DLD1 (cell line): ENCODE data around the gene QSOX2.

Experiments
- in situ Hi-C: cut with HindIII; loops from 2 replicates; pipeline ENCODE4 v1.10.0; 2017; ENCODE audit warnings: low sequenced_read_pairs

Gene QSOX2

DNA sequence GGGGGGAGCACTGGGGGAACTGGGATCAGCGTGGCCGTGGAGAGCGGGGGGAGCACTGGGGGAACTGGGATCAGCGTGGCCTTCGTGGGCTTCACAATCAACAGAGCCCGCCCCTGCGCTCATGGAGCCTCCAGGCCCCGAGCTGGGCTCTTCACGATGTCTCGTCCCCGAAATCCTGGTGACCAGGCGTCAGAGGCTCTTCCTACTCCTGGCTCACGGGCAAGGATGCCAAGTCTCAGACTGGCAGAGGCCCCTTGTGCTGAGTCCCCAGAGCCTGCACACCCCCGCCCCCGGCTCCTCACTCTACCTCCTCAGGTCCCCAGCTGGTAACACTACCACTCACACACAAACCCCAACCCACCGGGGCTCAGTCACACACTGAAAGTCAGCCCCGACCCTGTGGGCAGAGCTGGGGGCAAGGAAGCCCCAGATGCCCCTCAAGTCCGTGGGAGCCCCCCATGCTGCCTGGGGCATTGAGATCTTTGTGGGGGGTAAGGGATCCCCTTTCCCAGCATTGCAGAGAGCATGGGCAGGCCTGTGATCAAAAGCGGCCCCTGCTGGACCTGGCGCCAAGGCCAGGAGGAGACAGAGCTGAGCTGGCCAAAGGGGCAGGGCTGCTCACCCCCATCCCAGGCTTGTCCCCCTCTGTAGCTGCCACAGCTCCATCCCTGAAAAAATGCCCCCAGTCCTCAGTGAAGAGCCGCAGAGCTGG lies 67.4 kb downstream of the QSOX2 start:
- in situ Hi-C loops, result no loop called here

DNA sequence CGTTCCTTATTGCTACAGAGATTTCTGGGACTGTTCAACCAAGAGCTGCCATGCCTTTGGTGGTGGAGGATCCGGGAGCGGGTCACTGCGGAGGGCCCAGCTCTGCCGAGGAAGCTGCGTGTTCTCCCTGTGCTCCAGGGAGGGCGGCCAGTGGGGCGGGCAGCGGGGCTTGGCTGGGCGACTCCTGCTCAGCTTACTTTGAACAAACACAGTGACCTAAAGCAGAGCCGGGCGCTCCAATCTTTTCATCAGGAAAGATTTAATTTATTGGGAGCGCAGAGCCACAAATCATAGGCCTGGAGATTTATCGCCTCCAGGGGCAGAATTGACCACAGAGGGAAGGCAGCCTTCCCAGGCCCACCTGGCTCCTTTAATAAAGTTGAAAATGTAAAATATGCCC lies 68.4 kb downstream of the QSOX2 start:
- in situ Hi-C loops, result no loop called here

DNA sequence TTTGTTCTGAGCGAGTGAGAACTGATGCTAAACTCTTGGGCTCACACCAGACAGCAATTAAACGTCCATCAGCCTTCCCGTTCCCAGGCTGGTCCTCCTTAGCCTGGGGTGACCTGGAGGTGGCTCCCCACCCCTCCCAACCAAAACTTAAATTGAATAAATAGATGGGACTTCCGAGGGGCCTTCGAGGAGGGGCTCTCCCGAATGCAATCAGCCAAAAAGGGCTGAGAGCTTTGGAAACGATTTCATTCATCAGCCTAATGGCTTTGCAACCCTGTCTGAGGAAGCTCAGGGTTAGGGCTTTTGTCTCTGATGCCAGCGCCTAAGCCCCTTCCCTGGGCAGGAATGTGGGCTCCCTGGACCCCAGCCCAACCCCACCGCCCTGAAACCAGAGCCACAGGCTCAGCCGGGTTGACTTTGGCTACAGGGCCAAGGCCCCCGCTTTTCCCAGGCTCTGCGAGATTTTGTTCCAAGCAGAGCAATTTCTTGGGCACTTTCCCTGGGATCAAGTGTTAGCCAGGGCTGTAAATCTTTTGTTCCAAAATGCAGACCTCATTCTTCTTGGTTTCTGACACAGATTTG lies 69.9 kb downstream of the QSOX2 start:
- in situ Hi-C loops, result no loop called here

DNA sequence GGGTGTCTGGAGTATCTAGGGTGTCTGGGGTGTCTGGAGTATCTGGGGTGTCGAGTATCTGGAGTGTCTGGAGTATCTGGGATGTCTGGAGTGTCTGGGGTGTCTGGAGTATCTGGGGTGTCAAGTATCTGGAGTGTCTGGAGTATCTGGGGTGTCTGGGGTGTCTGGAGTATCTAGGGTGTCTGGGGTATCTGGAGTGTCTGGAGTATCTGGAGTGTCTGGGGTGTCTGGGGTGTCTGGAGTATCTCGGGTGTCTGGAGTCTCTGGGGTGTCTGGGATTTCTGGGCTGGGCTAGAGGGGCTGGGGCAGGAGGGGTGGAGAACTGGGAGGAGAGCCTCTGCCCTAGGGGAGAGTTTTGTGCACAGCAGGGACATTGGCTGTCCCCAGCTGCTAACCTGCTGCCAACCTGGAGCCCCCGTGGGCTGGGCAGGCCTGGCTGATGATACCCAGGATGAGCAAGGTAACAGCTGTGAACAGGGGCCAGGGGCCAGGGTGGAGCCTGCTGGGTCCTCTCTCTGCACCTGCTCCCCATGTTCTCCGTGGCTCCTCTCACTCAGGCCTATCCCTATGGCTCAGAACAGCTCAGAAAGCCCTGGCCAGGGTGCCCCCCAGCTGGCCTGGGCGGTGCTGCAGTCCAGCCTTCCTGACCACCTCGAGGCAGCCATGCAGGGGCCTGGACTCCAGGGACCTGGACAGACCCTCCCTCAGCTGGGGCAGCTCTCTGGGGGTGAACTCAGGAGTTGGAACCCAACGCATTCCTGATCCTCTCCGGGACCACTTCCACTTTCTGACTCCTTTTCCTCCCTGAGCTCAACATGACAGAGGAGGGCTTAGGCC lies 70.6 kb downstream of the QSOX2 start:
- in situ Hi-C loops, result no loop called here

DNA sequence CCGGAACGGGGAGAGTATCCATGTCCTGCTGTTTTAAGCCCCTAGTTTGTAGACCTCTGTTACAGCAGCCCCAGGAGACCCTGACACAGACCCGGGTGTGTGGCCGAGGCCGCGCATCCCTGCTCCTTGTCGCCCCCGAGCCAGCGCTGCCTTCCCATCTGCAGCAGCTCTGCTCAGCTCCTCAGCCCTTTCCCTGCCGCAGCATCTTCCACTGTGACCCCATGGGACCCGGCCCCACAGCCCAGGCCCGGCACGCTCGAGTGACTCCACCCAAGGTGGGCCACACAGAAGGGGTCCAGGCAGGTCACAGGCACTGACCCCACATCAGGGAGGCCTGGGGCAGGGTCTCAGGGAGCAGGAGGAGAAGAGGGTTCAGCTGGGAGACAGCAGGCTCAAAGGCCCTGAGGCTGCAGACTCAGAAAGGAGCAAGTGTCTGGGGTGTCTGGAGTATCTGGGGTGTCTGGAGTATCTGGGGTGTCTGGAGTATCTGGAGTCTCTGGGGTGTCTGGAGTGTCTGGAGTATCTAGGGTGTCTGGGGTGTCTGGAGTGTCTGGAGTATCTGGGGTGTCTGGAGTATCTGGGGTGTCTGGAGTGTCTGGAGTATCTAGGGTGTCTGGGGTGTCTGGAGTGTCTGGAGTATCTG lies 71.8 kb downstream of the QSOX2 start:
- in situ Hi-C loops, result no loop called here

DNA sequence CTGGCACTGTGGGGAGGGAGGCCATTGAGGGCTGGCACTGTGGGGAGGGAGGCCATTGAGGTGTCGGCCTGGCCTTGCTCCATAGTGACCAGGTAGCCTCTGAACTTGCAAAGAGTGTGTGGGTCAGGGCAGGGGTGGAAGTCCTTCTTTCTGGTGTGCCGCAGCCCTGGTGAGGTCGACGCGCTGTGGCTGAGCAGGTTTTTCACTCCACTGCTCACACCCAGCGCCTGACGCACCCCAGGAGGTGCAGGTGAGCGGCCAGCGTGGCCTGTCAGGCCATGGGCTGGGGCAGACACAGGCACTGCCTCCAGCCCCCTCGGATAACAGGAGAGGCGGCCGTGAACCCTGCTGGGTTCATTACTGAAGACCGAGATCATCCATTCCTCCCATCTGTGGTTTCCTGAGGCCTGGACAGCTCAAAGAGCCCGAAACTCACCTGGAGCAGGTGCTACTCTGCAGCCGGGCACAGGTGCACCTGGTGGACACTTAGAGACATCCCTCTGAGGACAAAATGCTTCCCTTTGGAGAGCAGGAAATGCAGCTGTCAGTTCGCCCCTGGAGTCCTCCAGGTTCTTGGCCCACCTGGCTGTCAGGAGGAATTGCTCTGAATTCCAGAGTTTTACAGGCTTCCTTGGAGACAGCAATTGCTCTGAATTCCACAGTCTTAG lies 73.1 kb downstream of the QSOX2 start:
- in situ Hi-C loops, result no loop called here

DNA sequence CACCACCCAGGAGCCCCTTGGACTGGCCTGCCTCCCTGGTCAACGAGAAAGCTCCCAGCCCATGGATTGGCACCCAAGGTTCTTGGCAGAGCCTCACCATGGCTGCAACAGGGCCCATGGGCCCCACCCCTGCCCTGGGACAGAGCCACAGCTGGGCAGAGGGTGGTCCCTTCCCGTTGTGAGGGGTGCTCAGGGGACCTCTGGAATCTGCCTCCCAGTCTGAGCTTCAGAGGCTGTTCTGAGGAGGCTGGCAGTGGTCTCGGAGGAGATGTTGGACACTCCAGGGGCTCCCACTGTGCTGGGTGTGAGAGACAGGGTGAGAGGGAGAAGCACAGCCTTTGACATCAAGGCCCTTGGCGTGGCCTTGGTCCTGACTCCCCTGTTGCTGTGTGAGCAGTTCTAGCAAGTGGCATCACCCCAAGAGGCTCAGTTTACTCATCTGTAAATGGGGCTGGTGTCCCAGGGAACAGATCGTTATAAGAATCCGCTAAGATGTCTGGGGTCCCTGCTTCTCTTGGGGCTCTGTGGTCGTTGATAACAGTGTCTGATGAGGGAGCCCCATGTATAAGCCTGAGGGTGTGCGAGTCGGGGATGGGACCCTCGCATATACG lies 73.7 kb downstream of the QSOX2 start:
- in situ Hi-C loops, result no loop called here

DNA sequence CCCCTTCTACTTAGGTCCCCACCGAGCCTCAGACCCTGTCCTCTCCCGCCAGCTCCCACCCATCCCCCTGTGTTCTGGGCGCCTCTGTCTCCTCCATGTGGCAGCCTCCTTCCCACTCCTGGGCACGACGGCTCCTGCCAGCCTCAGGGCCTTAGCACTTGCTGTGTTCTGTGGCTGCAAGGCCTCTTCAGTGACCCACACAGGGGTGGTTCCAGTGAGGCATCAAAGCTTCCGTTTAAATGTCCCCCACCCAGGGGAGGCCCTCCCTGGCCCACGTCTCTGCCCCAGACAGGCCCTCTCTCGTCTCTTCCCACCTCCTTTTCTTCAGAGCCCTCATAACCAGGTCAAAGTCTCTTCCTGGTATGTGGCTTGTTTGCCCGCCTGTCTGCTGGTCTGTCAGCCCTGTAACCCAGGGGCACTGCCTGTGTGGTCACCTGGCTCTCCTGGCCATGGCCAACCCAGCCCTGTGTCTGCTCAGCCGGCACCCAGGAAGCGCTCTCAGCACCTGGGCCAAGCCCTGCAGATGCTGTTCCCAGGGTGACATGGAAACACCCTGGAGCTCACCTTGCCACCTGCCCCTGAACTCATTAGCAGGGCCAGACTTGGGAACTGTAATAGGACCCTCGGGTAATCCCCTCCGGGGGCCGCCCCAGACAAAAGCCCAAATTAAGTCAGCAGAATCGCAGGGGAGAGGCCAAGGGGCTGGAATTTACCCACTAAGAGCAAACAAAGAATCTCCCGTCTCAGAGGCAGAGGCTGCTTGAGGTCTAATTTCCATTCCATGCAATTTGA lies 74.4 kb downstream of the QSOX2 start:
- in situ Hi-C loops, result no loop called here

DNA sequence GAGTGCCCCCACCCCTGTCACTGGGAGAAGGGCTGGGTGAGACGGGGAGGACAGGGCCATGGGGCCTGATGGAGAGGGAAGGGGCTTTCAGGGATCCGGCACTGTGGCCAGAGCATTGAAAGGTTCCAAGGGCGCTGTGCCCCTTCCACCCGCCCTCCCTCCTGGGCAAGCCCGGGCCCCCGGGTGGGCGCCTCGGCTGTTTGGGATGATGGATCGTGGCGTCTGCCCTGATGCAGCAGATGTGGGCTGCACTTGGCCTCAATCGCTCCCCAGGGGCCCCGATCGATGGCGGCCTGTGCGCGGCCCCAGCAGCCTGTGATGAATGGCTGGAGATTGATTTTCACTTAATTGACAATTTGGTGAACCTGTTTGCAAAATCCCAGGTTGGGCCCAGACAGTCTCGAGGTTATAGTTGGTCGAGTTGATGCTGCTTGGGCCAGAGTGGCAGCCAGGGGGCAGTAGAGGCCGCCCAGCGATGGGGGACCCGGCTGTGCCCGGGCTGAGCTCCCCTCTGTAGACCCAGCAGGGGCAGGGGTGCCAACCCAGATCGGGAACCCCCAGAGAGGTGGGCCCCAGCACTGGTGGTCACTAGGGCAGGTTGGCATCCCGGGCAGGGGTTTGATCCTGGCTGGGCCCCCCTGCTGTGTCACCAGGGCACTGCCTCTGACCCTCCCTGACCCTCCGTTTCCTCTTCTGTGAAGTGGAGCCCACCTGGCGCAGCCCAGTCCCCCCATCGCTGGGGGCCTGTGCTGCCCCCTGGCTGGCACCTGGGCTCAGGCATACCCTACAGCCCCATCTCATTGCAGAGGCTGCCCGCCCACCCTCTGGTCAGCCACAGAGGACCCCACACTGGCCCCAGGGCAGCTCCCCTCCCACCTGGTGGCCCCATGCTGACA lies 75.4 kb downstream of the QSOX2 start:
- in situ Hi-C loops, result no loop called here

DNA sequence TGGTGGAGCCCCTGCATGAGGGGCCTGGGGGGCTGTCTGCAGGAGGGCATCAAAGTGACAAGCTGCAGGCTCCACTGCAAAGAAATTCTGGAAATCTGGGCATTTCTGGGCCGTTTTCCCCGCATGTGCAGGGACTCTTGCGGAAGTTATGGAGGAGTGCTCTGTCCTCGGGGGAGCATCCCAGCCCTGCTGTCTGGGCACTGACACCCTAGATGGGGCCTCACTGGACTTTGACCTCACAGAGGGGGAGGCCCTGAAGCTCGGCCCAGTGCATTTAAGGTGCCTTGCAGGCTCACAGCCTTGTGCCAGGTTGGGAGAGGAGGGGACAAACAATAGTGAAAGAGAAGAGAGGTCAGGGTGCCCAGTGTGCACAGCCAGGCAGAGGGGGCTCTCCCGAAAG lies 76.1 kb downstream of the QSOX2 start:
- in situ Hi-C loops, result no loop called here

DNA sequence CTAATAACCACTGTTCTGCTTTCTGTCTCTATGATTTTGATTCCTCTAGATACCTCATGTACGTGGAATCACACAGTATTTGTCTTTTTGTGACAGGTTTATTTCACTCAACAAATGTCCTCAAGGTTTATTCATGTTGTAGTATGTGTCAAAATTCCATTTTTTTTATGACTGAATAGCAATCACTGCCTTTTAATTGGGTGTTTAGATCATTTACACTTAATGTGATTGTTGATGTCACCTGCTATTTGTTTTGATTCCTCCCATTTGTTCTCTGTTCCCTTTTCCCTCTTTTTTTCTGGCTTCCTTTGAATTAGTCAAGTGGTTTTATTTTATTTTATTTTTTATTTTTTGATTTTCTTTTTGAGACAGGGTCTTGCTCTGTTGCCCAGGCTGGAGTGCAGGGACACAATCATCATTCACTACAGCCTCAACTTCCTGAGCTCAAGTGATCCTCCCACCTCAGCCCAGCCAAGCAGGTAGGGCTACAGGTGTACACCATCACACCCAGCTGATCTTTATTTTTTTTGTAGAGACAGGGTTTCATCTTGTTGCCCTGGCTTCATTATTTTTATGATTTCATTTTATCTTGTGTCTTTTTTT lies 82.3 kb downstream of the QSOX2 start:
- in situ Hi-C loops, result no loop called here

DNA sequence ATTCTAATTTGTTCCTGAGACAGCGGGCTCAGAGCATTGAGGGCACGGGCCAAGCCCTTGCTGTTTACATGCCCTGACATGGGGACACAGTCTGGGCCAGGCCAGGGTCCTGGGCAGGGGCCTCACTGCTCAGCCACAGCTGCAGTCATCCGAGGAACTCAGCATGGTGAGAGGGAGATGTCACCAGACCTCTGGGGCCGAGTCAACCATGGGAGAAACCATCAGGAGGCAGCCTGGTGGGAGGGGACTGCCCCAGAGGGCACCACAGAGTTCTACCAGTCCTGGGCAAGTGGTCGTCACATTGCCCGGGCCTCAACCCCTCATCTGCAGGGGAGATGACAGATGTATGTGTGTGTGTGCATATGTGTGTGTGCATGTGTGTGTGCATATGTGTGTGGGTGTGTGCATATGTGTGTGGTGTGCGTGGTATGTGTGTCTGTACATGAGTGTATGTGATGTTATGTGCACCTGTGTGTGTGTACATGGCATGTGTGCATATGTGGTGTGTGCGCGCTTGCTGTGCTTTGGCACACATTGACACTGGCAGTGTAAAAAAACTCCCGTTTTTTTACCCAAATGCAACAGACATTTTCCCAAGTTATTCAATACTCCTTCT lies 84.5 kb downstream of the QSOX2 start:
- in situ Hi-C loops, result no loop called here

DNA sequence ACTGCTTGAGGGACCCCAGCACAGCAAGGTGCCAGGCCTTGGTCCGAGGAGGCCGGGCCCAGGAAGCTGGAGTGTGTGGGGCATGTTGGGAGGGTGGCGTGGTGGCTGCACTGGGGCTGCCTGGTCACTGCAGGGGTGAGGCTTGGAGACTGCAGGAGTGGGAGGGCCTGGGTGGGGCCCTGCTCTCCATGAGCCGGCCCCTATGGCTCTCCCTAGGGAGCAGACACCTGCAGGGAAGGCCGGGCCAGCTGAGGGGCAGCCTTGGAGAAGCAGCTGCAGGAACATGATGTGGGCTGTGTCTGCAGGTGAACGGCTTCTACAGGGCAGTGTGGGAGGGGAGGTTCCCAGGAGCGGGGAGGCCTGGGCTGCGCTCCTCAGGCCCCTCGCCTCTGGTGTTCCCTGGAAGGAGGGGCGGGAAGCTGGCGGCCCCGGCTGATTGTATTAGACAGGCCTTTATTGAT lies 85.2 kb downstream of the QSOX2 start:
- in situ Hi-C loops, result no loop called here

DNA sequence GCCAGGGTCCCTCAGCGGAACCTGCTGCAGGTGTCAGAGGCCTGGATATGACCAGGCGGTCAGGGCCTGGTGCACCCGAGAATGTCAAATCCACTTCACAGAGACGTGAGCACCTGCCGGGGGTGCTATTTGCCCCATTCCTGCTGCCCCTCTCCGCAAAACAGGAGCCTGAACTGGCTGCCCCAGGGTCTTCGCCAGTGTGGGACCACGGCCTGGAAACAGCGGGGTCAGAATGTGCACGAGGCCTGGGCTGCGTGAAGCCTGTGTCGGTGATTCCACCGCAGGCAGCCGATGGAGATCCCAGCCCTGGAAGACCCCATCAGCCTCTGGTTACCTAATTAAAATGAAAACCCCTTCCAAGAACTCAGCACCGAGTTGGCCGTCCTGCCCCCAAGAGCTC lies 85.8 kb downstream of the QSOX2 start:
- in situ Hi-C loops, result no loop called here

DNA sequence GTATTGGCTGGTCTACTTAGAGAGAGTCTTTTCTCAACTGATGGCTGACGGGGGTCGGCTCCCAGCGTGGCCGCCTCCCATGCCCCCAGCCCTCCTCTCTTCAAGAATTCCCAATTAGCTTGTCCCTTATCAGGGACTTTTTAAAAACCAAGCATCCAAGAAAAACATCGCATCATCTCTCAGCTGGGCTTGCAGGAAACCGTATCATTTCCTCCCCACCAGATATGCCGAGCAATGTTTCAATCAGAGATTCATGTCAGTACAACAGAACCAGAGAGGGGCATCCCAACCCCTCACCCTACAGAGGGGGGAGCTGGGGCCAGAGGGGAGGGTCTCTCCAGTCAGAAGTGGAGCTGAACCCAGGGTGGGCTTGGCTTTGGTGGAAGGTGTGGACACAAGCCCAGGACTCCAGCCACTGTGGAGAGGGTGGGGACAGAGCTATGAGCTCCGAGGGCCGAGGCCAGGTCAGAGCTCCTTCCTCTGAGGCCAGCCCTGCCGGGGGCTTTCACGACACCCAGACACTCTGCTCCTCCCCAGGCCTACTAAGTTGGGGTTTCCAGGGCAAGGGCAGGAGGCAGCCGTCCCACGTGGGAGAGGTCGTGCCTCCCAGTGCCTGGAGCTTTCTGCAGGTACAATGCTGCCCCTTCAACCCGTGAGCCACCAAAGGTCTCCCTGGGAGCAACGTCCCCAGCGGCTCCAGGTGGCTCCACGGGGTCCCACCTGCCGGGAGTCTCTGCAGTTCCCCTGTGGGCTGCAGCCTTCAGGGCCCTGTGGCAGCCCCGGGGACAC lies 87.9 kb downstream of the QSOX2 start:
- in situ Hi-C loops, result no loop called here
